ENCODE results near the gene PRAC2.

PRAC2 gene

GRCh38 chr17:48754500-48755261 lies 31.7 kb downstream of the PRAC2 start:
- WGBS = 9% methylated on average over 52 of the region's 52 CpGs
- H2BK12ac ChIP-seq (ENCODE audit: low read length in 2 of 2) = no peak overlapping the region
- no peaks in the 10 kb centered on the region for H3K79me1 ChIP-seq (replicated peaks; ENCODE audit: low read length, poor library complexity, severe bottlenecking)
- H2BK5ac ChIP-seq (ENCODE audit: low read depth, low read length, poor library complexity, severe bottlenecking) = no peak overlapping the region
- H3K36me3 ChIP-seq (ENCODE audit: control insufficient read depth in 1 of 2, insufficient read depth in 2 of 2, low read depth in 1 of 2, low read length in 2 of 2) = no peaks in the 10 kb centered on the region
- H3K4me2 ChIP-seq (ENCODE audit: low read length, poor library complexity, severe bottlenecking) = no peak overlapping the region
- H4K8ac ChIP-seq (ENCODE audit: low read length) = no peak overlapping the region
- no peak overlapping the region for H3K9ac ChIP-seq (ENCODE audit: low read length)
- H2BK120ac ChIP-seq (ENCODE audit: low read depth, low read length) = no peak overlapping the region
- H3K23ac ChIP-seq (ENCODE audit: low read length in 2 of 2) = peak overlapping the region in 1 of 2 experiments; percentile 78
- no peaks in the 10 kb centered on the region for H3K9me3 ChIP-seq (ENCODE audit: control insufficient read depth, low read length)
- H3K27me3 ChIP-seq (ENCODE audit: control insufficient read depth in 1 of 2, insufficient read depth in 1 of 2, low read length in 2 of 2) = peaks cover 94 to 96% of the 10 kb centered on the region in 2 experiments
- DNase-seq = no peak
- H3K4ac ChIP-seq (ENCODE audit: low read depth in 1 of 2, low read length in 2 of 2) = no peak overlapping the region
- no peak overlapping the region for H3K27ac ChIP-seq (ENCODE audit: low read length, poor library complexity, severe bottlenecking)
- no peak overlapping the region for H2AFZ ChIP-seq (ENCODE audit: low read depth, low read length)
- no peak overlapping the region for H3K18ac ChIP-seq (ENCODE audit: low read depth in 1 of 2, low read length in 2 of 2)
- H2AK5ac ChIP-seq (ENCODE audit: low read length, severe bottlenecking) = no peak overlapping the region
- H3K14ac ChIP-seq (ENCODE audit: low read length in 2 of 2) = peak overlapping the region in 1 of 2 experiments; percentile 74
- no peak overlapping the region for H2BK15ac ChIP-seq (ENCODE audit: low read depth, poor library complexity, severe bottlenecking)
- H4K91ac ChIP-seq (ENCODE audit: low read length) = no peak overlapping the region
- peaks cover 12% of the 10 kb centered on the region for H3K4me1 ChIP-seq (ENCODE audit: control insufficient read depth, insufficient read depth, low read depth, low read length)
- peak overlapping the region in 1 of 2 experiments; percentile 29 for H3K4me3 ChIP-seq (ENCODE audit: insufficient read depth in 1 of 2, low read depth in 1 of 2, low read length in 2 of 2)

- Histone ChIP-seq H4K8ac (ENCODE audit: low read length) (no peak overlapping the region), H4K91ac (ENCODE audit: low read length) (no peak overlapping the region), H2AK5ac (ENCODE audit: low read length, severe bottlenecking) (no peak overlapping the region), H2BK5ac (ENCODE audit: low read depth, low read length, poor library complexity, severe bottlenecking) (no peak overlapping the region), H3K4ac (ENCODE audit: low read depth in 1 of 2, low read length in 2 of 2) (no peak overlapping the region), H2BK120ac (ENCODE audit: low read depth, low read length) (no peak overlapping the region), H3K9me3 (ENCODE audit: control insufficient read depth, low read length) (no peaks in the 10 kb centered on the region), H2BK15ac (ENCODE audit: low read depth, poor library complexity, severe bottlenecking) (no peak overlapping the region), H2AFZ (ENCODE audit: low read depth, low read length) (no peak overlapping the region), H3K4me2 (ENCODE audit: low read length, poor library complexity, severe bottlenecking) (no peak overlapping the region), H3K18ac (ENCODE audit: low read depth in 1 of 2, low read length in 2 of 2) (no peak overlapping the region), H3K9ac (ENCODE audit: low read length) (no peak overlapping the region), H3K27ac (ENCODE audit: low read length, poor library complexity, severe bottlenecking) (no peak overlapping the region), H3K27me3 (ENCODE audit: control insufficient read depth in 1 of 2, insufficient read depth in 1 of 2, low read length in 2 of 2) (peaks cover 90 to 91% of the 10 kb centered on the region in 2 experiments), H3K14ac (ENCODE audit: low read length in 2 of 2) (no peak overlapping the region), H3K4me3 (ENCODE audit: insufficient read depth in 1 of 2, low read depth in 1 of 2, low read length in 2 of 2) (no peak overlapping the region), H3K79me1 (replicated peaks; ENCODE audit: low read length, poor library complexity, severe bottlenecking) (no peaks in the 10 kb centered on the region), H3K36me3 (ENCODE audit: control insufficient read depth in 1 of 2, insufficient read depth in 2 of 2, low read depth in 1 of 2, low read length in 2 of 2) (no peaks in the 10 kb centered on the region), H3K23ac (ENCODE audit: low read length in 2 of 2) (no peak overlapping the region), H3K4me1 (ENCODE audit: control insufficient read depth, insufficient read depth, low read depth, low read length) (peaks cover 12% of the 10 kb centered on the region), H2BK12ac (ENCODE audit: low read length in 2 of 2) (no peak overlapping the region)
- 4% methylated on average over 5 of the region's 8 CpGs for WGBS
- no peak for DNase-seq
These were observed 32.4 kb downstream of the PRAC2 start for GRCh38 chr17:48755356-48755755.

GRCh38 chr17:48756830-48757251 lies 33.9 kb downstream of the PRAC2 start:
- no peaks in the 10 kb centered on the region for H3K9me3 ChIP-seq (ENCODE audit: control insufficient read depth, low read length)
- WGBS = 65% methylated on average over 3 of the region's 3 CpGs
- H3K9ac ChIP-seq (ENCODE audit: low read length) = no peak overlapping the region
- H3K4me2 ChIP-seq (ENCODE audit: low read length, poor library complexity, severe bottlenecking) = no peak overlapping the region
- H2AK5ac ChIP-seq (ENCODE audit: low read length, severe bottlenecking) = no peak overlapping the region
- no peak overlapping the region for H3K4me3 ChIP-seq (ENCODE audit: insufficient read depth in 1 of 2, low read depth in 1 of 2, low read length in 2 of 2)
- no peak overlapping the region for H2BK120ac ChIP-seq (ENCODE audit: low read depth, low read length)
- no peak overlapping the region for H3K27ac ChIP-seq (ENCODE audit: low read length, poor library complexity, severe bottlenecking)
- no peak overlapping the region for H2BK12ac ChIP-seq (ENCODE audit: low read length in 2 of 2)
- H4K91ac ChIP-seq (ENCODE audit: low read length) = no peak overlapping the region
- no peak overlapping the region for H4K8ac ChIP-seq (ENCODE audit: low read length)
- no peak for DNase-seq
- no peaks in the 10 kb centered on the region for H3K36me3 ChIP-seq (ENCODE audit: control insufficient read depth in 1 of 2, insufficient read depth in 2 of 2, low read depth in 1 of 2, low read length in 2 of 2)
- H3K23ac ChIP-seq (ENCODE audit: low read length in 2 of 2) = no peak overlapping the region
- H2BK15ac ChIP-seq (ENCODE audit: low read depth, poor library complexity, severe bottlenecking) = no peak overlapping the region
- H3K79me1 ChIP-seq (replicated peaks; ENCODE audit: low read length, poor library complexity, severe bottlenecking) = no peaks in the 10 kb centered on the region
- H3K4me1 ChIP-seq (ENCODE audit: control insufficient read depth, insufficient read depth, low read depth, low read length) = peaks cover 12% of the 10 kb centered on the region
- no peak overlapping the region for H2BK5ac ChIP-seq (ENCODE audit: low read depth, low read length, poor library complexity, severe bottlenecking)
- no peak overlapping the region for H3K4ac ChIP-seq (ENCODE audit: low read depth in 1 of 2, low read length in 2 of 2)
- H3K18ac ChIP-seq (ENCODE audit: low read depth in 1 of 2, low read length in 2 of 2) = no peak overlapping the region
- no peak overlapping the region for H3K14ac ChIP-seq (ENCODE audit: low read length in 2 of 2)
- no peak overlapping the region for H2AFZ ChIP-seq (ENCODE audit: low read depth, low read length)
- peaks cover 89 to 90% of the 10 kb centered on the region in 2 experiments for H3K27me3 ChIP-seq (ENCODE audit: control insufficient read depth in 1 of 2, insufficient read depth in 1 of 2, low read length in 2 of 2)

GRCh38 chr17:48757524-48757961 lies 34.6 kb downstream of the PRAC2 start:
- no peak overlapping the region for H2BK12ac ChIP-seq (ENCODE audit: low read length in 2 of 2)
- no peak overlapping the region for H2BK15ac ChIP-seq (ENCODE audit: low read depth, poor library complexity, severe bottlenecking)
- H2AK5ac ChIP-seq (ENCODE audit: low read length, severe bottlenecking) = no peak overlapping the region
- H4K8ac ChIP-seq (ENCODE audit: low read length) = no peak overlapping the region
- peaks cover 89 to 90% of the 10 kb centered on the region in 2 experiments for H3K27me3 ChIP-seq (ENCODE audit: control insufficient read depth in 1 of 2, insufficient read depth in 1 of 2, low read length in 2 of 2)
- H3K9ac ChIP-seq (ENCODE audit: low read length) = no peak overlapping the region
- H3K4ac ChIP-seq (ENCODE audit: low read depth in 1 of 2, low read length in 2 of 2) = no peak overlapping the region
- H3K4me3 ChIP-seq (ENCODE audit: insufficient read depth in 1 of 2, low read depth in 1 of 2, low read length in 2 of 2) = no peak overlapping the region
- no peak for DNase-seq
- 65% methylated on average over 2 of the region's 2 CpGs for WGBS
- no peak overlapping the region for H3K27ac ChIP-seq (ENCODE audit: low read length, poor library complexity, severe bottlenecking)
- peaks cover 12% of the 10 kb centered on the region for H3K4me1 ChIP-seq (ENCODE audit: control insufficient read depth, insufficient read depth, low read depth, low read length)
- no peak overlapping the region for H3K23ac ChIP-seq (ENCODE audit: low read length in 2 of 2)
- no peak overlapping the region for H3K4me2 ChIP-seq (ENCODE audit: low read length, poor library complexity, severe bottlenecking)
- H3K18ac ChIP-seq (ENCODE audit: low read depth in 1 of 2, low read length in 2 of 2) = no peak overlapping the region
- H2BK5ac ChIP-seq (ENCODE audit: low read depth, low read length, poor library complexity, severe bottlenecking) = no peak overlapping the region
- no peak overlapping the region for H3K14ac ChIP-seq (ENCODE audit: low read length in 2 of 2)
- no peaks in the 10 kb centered on the region for H3K79me1 ChIP-seq (replicated peaks; ENCODE audit: low read length, poor library complexity, severe bottlenecking)
- H2BK120ac ChIP-seq (ENCODE audit: low read depth, low read length) = no peak overlapping the region
- H4K91ac ChIP-seq (ENCODE audit: low read length) = no peak overlapping the region
- H3K9me3 ChIP-seq (ENCODE audit: control insufficient read depth, low read length) = no peaks in the 10 kb centered on the region
- H3K36me3 ChIP-seq (ENCODE audit: control insufficient read depth in 1 of 2, insufficient read depth in 2 of 2, low read depth in 1 of 2, low read length in 2 of 2) = no peaks in the 10 kb centered on the region
- no peak overlapping the region for H2AFZ ChIP-seq (ENCODE audit: low read depth, low read length)

Measured in mesenchymal stem cell (in vitro differentiated cells and primary cell).